ENCODE results near the gene DSCAML1. TPM values are rescaled to one million over a fixed set of nuclear protein-coding genes. Genes with fewer than 3 reads are reported as not detected.

DSCAML1 gene
- total RNA-seq, 1 donor from 2014 or later = 0.16 TPM

DNA sequence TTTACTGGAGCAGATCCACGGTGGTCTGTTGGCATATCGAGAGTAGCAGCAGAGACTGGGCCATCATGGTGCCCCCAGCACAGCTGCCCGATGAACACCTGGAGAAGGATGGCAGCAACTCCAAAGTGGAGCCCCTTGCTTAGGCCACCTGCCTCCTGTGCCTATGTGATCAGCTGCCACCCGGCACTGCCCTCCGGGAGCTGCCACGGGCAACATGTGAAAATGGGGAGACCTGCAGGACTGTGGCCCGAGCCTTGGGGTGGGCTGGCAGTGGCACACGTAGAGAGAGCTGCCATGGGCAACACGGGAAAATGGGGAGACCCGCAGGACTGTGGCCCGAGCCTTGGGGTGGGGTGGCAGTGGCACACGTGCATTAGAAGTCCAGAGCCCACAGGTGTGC, 24.4 kb upstream of the DSCAML1 start:
- no peaks in the 10 kb centered on the region for H3K9me3 Mint-ChIP-seq (ENCODE audit: unreplicated experiment)
- no peaks in the 10 kb centered on the region for H3K79me2 ChIP-seq (ENCODE audit: insufficient read depth, low read length)
- no peak overlapping the region for H3K27ac Mint-ChIP-seq (ENCODE audit: unreplicated experiment)
- no peak for FAIRE-seq
- no peak overlapping the region for H2AFZ ChIP-seq (ENCODE audit: low read depth, low read length)
- peaks cover 26% of the 10 kb centered on the region for H3K4me1 Mint-ChIP-seq (ENCODE audit: low read depth, unreplicated experiment)
- no peak overlapping the region for H3K27ac ChIP-seq (ENCODE audit: low read depth, low read length)
- H3K27me3 Mint-ChIP-seq (ENCODE audit: low read depth, unreplicated experiment) = peaks cover 18% of the 10 kb centered on the region
- H3K4me2 ChIP-seq (ENCODE audit: low read length) = no peak overlapping the region
- peaks cover 27% of the 10 kb centered on the region for H3K4me1 ChIP-seq (ENCODE audit: insufficient read depth, low read length)
- no peak for TF ChIP-seq EZH2 (IDR thresholded peaks at IDR 0.05; ENCODE audit: insufficient read depth, low read length)
- TF ChIP-seq, protein P1, sequence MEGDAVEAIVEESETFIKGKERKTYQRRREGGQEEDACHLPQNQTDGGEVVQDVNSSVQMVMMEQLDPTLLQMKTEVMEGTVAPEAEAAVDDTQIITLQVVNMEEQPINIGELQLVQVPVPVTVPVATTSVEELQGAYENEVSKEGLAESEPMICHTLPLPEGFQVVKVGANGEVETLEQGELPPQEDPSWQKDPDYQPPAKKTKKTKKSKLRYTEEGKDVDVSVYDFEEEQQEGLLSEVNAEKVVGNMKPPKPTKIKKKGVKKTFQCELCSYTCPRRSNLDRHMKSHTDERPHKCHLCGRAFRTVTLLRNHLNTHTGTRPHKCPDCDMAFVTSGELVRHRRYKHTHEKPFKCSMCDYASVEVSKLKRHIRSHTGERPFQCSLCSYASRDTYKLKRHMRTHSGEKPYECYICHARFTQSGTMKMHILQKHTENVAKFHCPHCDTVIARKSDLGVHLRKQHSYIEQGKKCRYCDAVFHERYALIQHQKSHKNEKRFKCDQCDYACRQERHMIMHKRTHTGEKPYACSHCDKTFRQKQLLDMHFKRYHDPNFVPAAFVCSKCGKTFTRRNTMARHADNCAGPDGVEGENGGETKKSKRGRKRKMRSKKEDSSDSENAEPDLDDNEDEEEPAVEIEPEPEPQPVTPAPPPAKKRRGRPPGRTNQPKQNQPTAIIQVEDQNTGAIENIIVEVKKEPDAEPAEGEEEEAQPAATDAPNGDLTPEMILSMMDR (IDR thresholded peaks at IDR 0.05; ENCODE audit: insufficient read depth, low read depth, low read length) = no peak
- no peak for DNase-seq (ENCODE audit: low read depth)
- no peak overlapping the region for H3K4me3 ChIP-seq (ENCODE audit: insufficient read depth, low read depth, low read length)
- H4K20me1 ChIP-seq (ENCODE audit: insufficient read depth, low read length) = no peaks in the 10 kb centered on the region
- H3K4me3 Mint-ChIP-seq (ENCODE audit: unreplicated experiment) = no peak overlapping the region
- H3K27me3 ChIP-seq (ENCODE audit: insufficient read depth, low read length) = no peaks in the 10 kb centered on the region
- no peaks in the 10 kb centered on the region for H3K36me3 Mint-ChIP-seq (ENCODE audit: low read depth, unreplicated experiment)
- no peaks in the 10 kb centered on the region for H3K9me3 ChIP-seq (ENCODE audit: insufficient read depth, low read depth, low read length)
- no peak overlapping the region for H3K9ac ChIP-seq (ENCODE audit: low read length)
- no peaks in the 10 kb centered on the region for H3K36me3 ChIP-seq (ENCODE audit: insufficient read depth, low read length)

DNA sequence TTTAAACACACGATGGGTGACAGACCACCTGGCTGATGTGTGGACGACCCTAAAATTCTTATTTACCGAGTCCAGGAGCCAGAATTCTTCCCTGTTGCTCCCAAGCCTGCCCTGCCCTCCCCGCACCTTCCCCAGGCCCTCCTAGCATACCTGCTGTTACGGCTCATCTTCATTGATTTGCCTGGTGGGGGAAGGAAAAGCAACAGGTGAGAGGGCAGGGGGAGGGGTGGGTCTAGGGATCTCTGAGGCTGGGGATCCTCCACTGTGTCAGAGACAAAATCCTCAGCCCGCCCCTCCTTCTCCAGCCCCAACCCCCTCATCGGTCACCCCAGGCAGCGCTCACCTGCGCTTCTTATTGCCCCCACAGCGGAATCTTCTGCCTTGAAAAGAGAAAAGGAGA, 23.5 kb upstream of the DSCAML1 start:
- Histone ChIP-seq H3K27ac (ENCODE audit: low read depth, low read length) (no peak overlapping the region), H3K27me3 (ENCODE audit: insufficient read depth, low read length) (no peaks in the 10 kb centered on the region), H3K9ac (ENCODE audit: low read length) (no peak overlapping the region), H3K36me3 (ENCODE audit: insufficient read depth, low read length) (no peaks in the 10 kb centered on the region), H3K4me2 (ENCODE audit: low read length) (no peak overlapping the region), H3K9me3 (ENCODE audit: insufficient read depth, low read depth, low read length) (no peaks in the 10 kb centered on the region), H4K20me1 (ENCODE audit: insufficient read depth, low read length) (no peaks in the 10 kb centered on the region), H3K79me2 (ENCODE audit: insufficient read depth, low read length) (no peaks in the 10 kb centered on the region), H2AFZ (ENCODE audit: low read depth, low read length) (no peak overlapping the region), H3K4me3 (ENCODE audit: insufficient read depth, low read depth, low read length) (no peak overlapping the region), H3K4me1 (ENCODE audit: insufficient read depth, low read length) (peaks cover 27% of the 10 kb centered on the region)
- Mint-ChIP-seq H3K4me1 (ENCODE audit: low read depth, unreplicated experiment) (peaks cover 30% of the 10 kb centered on the region), H3K27ac (ENCODE audit: unreplicated experiment) (no peak overlapping the region), H3K36me3 (ENCODE audit: low read depth, unreplicated experiment) (no peaks in the 10 kb centered on the region), H3K27me3 (ENCODE audit: low read depth, unreplicated experiment) (peaks cover 15% of the 10 kb centered on the region), H3K9me3 (ENCODE audit: unreplicated experiment) (no peaks in the 10 kb centered on the region), H3K4me3 (ENCODE audit: unreplicated experiment) (no peak overlapping the region)
- TF ChIP-seq, protein P1 (IDR thresholded peaks at IDR 0.05; ENCODE audit: insufficient read depth, low read depth, low read length) = no peak
- TF ChIP-seq EZH2 (IDR thresholded peaks at IDR 0.05; ENCODE audit: insufficient read depth, low read length) = no peak
- no peak for DNase-seq (ENCODE audit: low read depth)
- FAIRE-seq = no peak

DNA sequence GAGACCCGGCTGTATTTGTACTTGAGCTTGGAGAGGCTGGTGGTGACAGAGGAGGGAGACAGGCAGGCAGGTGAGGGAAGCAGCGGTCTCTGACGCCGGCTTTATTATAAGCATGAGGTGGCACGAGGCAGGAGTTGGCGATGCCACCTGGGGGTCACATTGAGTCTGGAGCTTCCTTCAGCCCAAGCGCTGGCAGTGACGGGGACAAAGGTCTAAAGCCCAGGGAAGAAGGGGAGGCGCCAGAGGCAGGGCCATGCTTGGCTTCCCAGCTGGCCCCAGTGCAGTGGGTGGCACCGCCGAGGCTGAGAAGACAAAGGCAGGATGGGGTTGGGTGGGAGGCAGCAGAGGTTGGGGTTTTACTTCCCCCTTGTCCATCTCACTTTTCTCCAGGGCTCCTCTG, 23.1 kb upstream of the DSCAML1 start:
- H3K36me3 Mint-ChIP-seq (ENCODE audit: low read depth, unreplicated experiment) = no peaks in the 10 kb centered on the region
- H3K4me3 Mint-ChIP-seq (ENCODE audit: unreplicated experiment) = no peak overlapping the region
- no peak for FAIRE-seq
- H3K9me3 ChIP-seq (ENCODE audit: insufficient read depth, low read depth, low read length) = no peaks in the 10 kb centered on the region
- peaks cover 30% of the 10 kb centered on the region for H3K4me1 Mint-ChIP-seq (ENCODE audit: low read depth, unreplicated experiment)
- H3K27me3 Mint-ChIP-seq (ENCODE audit: low read depth, unreplicated experiment) = peaks cover 11% of the 10 kb centered on the region
- H2AFZ ChIP-seq (ENCODE audit: low read depth, low read length) = no peak overlapping the region
- no peak overlapping the region for H3K9ac ChIP-seq (ENCODE audit: low read length)
- no peaks in the 10 kb centered on the region for H3K36me3 ChIP-seq (ENCODE audit: insufficient read depth, low read length)
- no peak overlapping the region for H3K27ac Mint-ChIP-seq (ENCODE audit: unreplicated experiment)
- no peak overlapping the region for H3K4me3 ChIP-seq (ENCODE audit: insufficient read depth, low read depth, low read length)
- TF ChIP-seq EZH2 (IDR thresholded peaks at IDR 0.05; ENCODE audit: insufficient read depth, low read length) = no peak
- TF ChIP-seq, protein P1 (IDR thresholded peaks at IDR 0.05; ENCODE audit: insufficient read depth, low read depth, low read length) = no peak
- H4K20me1 ChIP-seq (ENCODE audit: insufficient read depth, low read length) = no peaks in the 10 kb centered on the region
- H3K27me3 ChIP-seq (ENCODE audit: insufficient read depth, low read length) = no peaks in the 10 kb centered on the region
- H3K79me2 ChIP-seq (ENCODE audit: insufficient read depth, low read length) = no peaks in the 10 kb centered on the region
- no peak for DNase-seq (ENCODE audit: low read depth)
- H3K4me1 ChIP-seq (ENCODE audit: insufficient read depth, low read length) = peaks cover 28% of the 10 kb centered on the region
- no peaks in the 10 kb centered on the region for H3K9me3 Mint-ChIP-seq (ENCODE audit: unreplicated experiment)
- no peak overlapping the region for H3K27ac ChIP-seq (ENCODE audit: low read depth, low read length)
- no peak overlapping the region for H3K4me2 ChIP-seq (ENCODE audit: low read length)
